ENCODE measurements around the gene DNAJC18. TPM values are rescaled to one million over a fixed set of nuclear protein-coding genes. Genes with fewer than 3 reads are reported as not detected.

The DNAJC18 gene
- total and polyA plus RNA-seq, 4 donors, result 4.3 to 26.4 (median 14.1) TPM

- H3K36me3 ChIP-seq (ENCODE audit: control insufficient read depth in 1 of 2, insufficient read depth in 2 of 2, low read length in 1 of 2), result no peaks in the 10 kb centered on the region
- intact Hi-C loops (cut with DNase I), result no loop called here
- H3K27ac ChIP-seq (ENCODE audit: low read depth in 1 of 2, low read length in 2 of 2), result no peak overlapping the region
- no peak for DNase-seq
- no peak overlapping the region for H3K4me3 ChIP-seq (ENCODE audit: low read length in 2 of 2)
- WGBS, 2 donors, result 85 to 91% methylated on average over 8 of the region's 8 CpGs
- no peaks in the 10 kb centered on the region for H3K4me1 ChIP-seq (ENCODE audit: control insufficient read depth in 1 of 2, insufficient read depth in 2 of 2, low read length in 2 of 2)
- no peak for ATAC-seq (ENCODE audit: low FRiP score)
- no peaks in the 10 kb centered on the region for H3K27me3 ChIP-seq (ENCODE audit: control insufficient read depth in 1 of 2, insufficient read depth in 2 of 2, low read length in 1 of 2)
- no peaks in the 10 kb centered on the region for H3K9me3 ChIP-seq (ENCODE audit: control insufficient read depth, low read length)
Observed at GRCh38 chr5:139468421-139468931, 29.2 kb upstream of the DNAJC18 start.

GRCh38 chr5:139462586-139463276 is 23.4 kb upstream of the DNAJC18 start, which contains the start of gene ECSCR:
TSS of gene ECSCR (minus strand) at chr5:139462743. CDS start at chr5:139462670, 73 bp downstream.
- no peaks in the 10 kb centered on the region for H3K9me3 ChIP-seq (ENCODE audit: control insufficient read depth, low read length)
- 82 to 90% methylated on average over 10 of the region's 10 CpGs for WGBS, 2 donors
- no peaks in the 10 kb centered on the region for H3K36me3 ChIP-seq (ENCODE audit: control insufficient read depth in 1 of 2, insufficient read depth in 2 of 2, low read length in 1 of 2)
- no peak within 1 kb of the TSS for H3K4me3 ChIP-seq (ENCODE audit: low read length in 2 of 2)
- intact Hi-C loops (cut with DNase I), result no loop called here
- H3K27ac ChIP-seq (ENCODE audit: low read depth in 1 of 2, low read length in 2 of 2), result no peak within 1 kb of the TSS
- DNase-seq (peak in 1 of 2 donors; percentile 74), ATAC-seq (ENCODE audit: low FRiP score) (peak; percentile 60)
- H3K27me3 ChIP-seq (ENCODE audit: control insufficient read depth in 1 of 2, insufficient read depth in 2 of 2, low read length in 1 of 2), result no peaks in the 10 kb centered on the region
- H3K4me1 ChIP-seq (ENCODE audit: control insufficient read depth in 1 of 2, insufficient read depth in 2 of 2, low read length in 2 of 2), result no peaks in the 10 kb centered on the region

- no peaks in the 10 kb centered on the region for H3K27me3 ChIP-seq (ENCODE audit: control insufficient read depth in 1 of 2, insufficient read depth in 2 of 2, low read length in 1 of 2)
- H3K27ac ChIP-seq (ENCODE audit: low read depth in 1 of 2, low read length in 2 of 2), result no peak overlapping the region
- H3K9me3 ChIP-seq (ENCODE audit: control insufficient read depth, low read length), result no peaks in the 10 kb centered on the region
- 84 to 88% methylated on average over 5 of the region's 5 CpGs for WGBS, 2 donors
- intact Hi-C loops (cut with DNase I), result no loop called here
- no peaks in the 10 kb centered on the region for H3K36me3 ChIP-seq (ENCODE audit: control insufficient read depth in 1 of 2, insufficient read depth in 2 of 2, low read length in 1 of 2)
- ATAC-seq (ENCODE audit: low FRiP score) (peak; percentile 27), DNase-seq (peak in 1 of 2 donors; percentile 62)
- no peak overlapping the region for H3K4me3 ChIP-seq (ENCODE audit: low read length in 2 of 2)
- no peaks in the 10 kb centered on the region for H3K4me1 ChIP-seq (ENCODE audit: control insufficient read depth in 1 of 2, insufficient read depth in 2 of 2, low read length in 2 of 2)
Observed at GRCh38 chr5:139461698-139462097, 22.4 kb upstream of the DNAJC18 start.

GRCh38 chr5:139461176-139461575 is 21.9 kb upstream of the DNAJC18 start:
- H3K4me3 ChIP-seq (ENCODE audit: low read length in 2 of 2), result no peak overlapping the region
- no peak for ATAC-seq (ENCODE audit: low FRiP score)

GRCh38 chr5:139460455-139460854 is 21.1 kb upstream of the DNAJC18 start:
- Histone ChIP-seq H3K4me3 (ENCODE audit: low read length in 2 of 2) (no peak overlapping the region), H3K4me1 (ENCODE audit: control insufficient read depth in 1 of 2, insufficient read depth in 2 of 2, low read length in 2 of 2) (no peaks in the 10 kb centered on the region), H3K27ac (ENCODE audit: low read depth in 1 of 2, low read length in 2 of 2) (no peak overlapping the region), H3K36me3 (ENCODE audit: control insufficient read depth in 1 of 2, insufficient read depth in 2 of 2, low read length in 1 of 2) (no peaks in the 10 kb centered on the region), H3K9me3 (ENCODE audit: control insufficient read depth, low read length) (no peaks in the 10 kb centered on the region), H3K27me3 (ENCODE audit: control insufficient read depth in 1 of 2, insufficient read depth in 2 of 2, low read length in 1 of 2) (no peaks in the 10 kb centered on the region)
- no peak for ATAC-seq (ENCODE audit: low FRiP score)
- WGBS, 2 donors, result 94 to 96% methylated on average over 1 of the region's 1 CpG
- intact Hi-C loops (cut with DNase I), result no loop called here
- DNase-seq, result no peak

More at GRCh38 chr5:139461176-139461575, 21.9 kb upstream of the DNAJC18 start:
- Histone ChIP-seq H3K36me3 (ENCODE audit: control insufficient read depth in 1 of 2, insufficient read depth in 2 of 2, low read length in 1 of 2) (no peaks in the 10 kb centered on the region), H3K4me1 (ENCODE audit: control insufficient read depth in 1 of 2, insufficient read depth in 2 of 2, low read length in 2 of 2) (no peaks in the 10 kb centered on the region), H3K27me3 (ENCODE audit: control insufficient read depth in 1 of 2, insufficient read depth in 2 of 2, low read length in 1 of 2) (no peaks in the 10 kb centered on the region), H3K27ac (ENCODE audit: low read depth in 1 of 2, low read length in 2 of 2) (no peak overlapping the region), H3K9me3 (ENCODE audit: control insufficient read depth, low read length) (no peaks in the 10 kb centered on the region)
- WGBS, 2 donors, result 94 to 95% methylated on average over 7 of the region's 7 CpGs
- intact Hi-C loops (cut with DNase I), result no loop called here
- DNase-seq, result peak in 1 of 2 donors; percentile 28

- intact Hi-C loops (cut with DNase I), result no loop called here
Observed at GRCh38 chr5:139459451-139459934, 20.2 kb upstream of the DNAJC18 start.

GRCh38 chr5:139458580-139459407 is 19.5 kb upstream of the DNAJC18 start:
- no peak for ATAC-seq (ENCODE audit: low FRiP score)
- WGBS, 2 donors, result 56 to 59% methylated on average over 8 of the region's 8 CpGs
- Histone ChIP-seq H3K9me3 (ENCODE audit: control insufficient read depth, low read length) (no peaks in the 10 kb centered on the region), H3K27me3 (ENCODE audit: control insufficient read depth in 1 of 2, insufficient read depth in 2 of 2, low read length in 1 of 2) (no peaks in the 10 kb centered on the region), H3K4me3 (ENCODE audit: low read length in 2 of 2) (no peak overlapping the region), H3K27ac (ENCODE audit: low read depth in 1 of 2, low read length in 2 of 2) (no peak overlapping the region), H3K36me3 (ENCODE audit: control insufficient read depth in 1 of 2, insufficient read depth in 2 of 2, low read length in 1 of 2) (no peaks in the 10 kb centered on the region), H3K4me1 (ENCODE audit: control insufficient read depth in 1 of 2, insufficient read depth in 2 of 2, low read length in 2 of 2) (no peaks in the 10 kb centered on the region)
- DNase-seq, result peak; percentile 69 to 70
- intact Hi-C loops (cut with DNase I), result no loop called here

More at GRCh38 chr5:139459451-139459934, 20.2 kb upstream of the DNAJC18 start:
- Histone ChIP-seq H3K27me3 (ENCODE audit: control insufficient read depth in 1 of 2, insufficient read depth in 2 of 2, low read length in 1 of 2) (no peaks in the 10 kb centered on the region), H3K4me3 (ENCODE audit: low read length in 2 of 2) (no peak overlapping the region), H3K4me1 (ENCODE audit: control insufficient read depth in 1 of 2, insufficient read depth in 2 of 2, low read length in 2 of 2) (no peaks in the 10 kb centered on the region), H3K9me3 (ENCODE audit: control insufficient read depth, low read length) (no peaks in the 10 kb centered on the region), H3K27ac (ENCODE audit: low read depth in 1 of 2, low read length in 2 of 2) (no peak overlapping the region), H3K36me3 (ENCODE audit: control insufficient read depth in 1 of 2, insufficient read depth in 2 of 2, low read length in 1 of 2) (no peaks in the 10 kb centered on the region)
- DNase-seq, result peak in 1 of 2 donors; percentile 78
- WGBS, 2 donors, result 70 to 79% methylated on average over 8 of the region's 8 CpGs
- ATAC-seq (ENCODE audit: low FRiP score), result peak; percentile 36

GRCh38 chr5:139457653-139458306 is 18.5 kb upstream of the DNAJC18 start:
- Histone ChIP-seq H3K9me3 (ENCODE audit: control insufficient read depth, low read length) (no peaks in the 10 kb centered on the region), H3K27me3 (ENCODE audit: control insufficient read depth in 1 of 2, insufficient read depth in 2 of 2, low read length in 1 of 2) (no peaks in the 10 kb centered on the region), H3K27ac (ENCODE audit: low read depth in 1 of 2, low read length in 2 of 2) (no peak overlapping the region), H3K4me1 (ENCODE audit: control insufficient read depth in 1 of 2, insufficient read depth in 2 of 2, low read length in 2 of 2) (no peaks in the 10 kb centered on the region), H3K4me3 (ENCODE audit: low read length in 2 of 2) (no peak overlapping the region), H3K36me3 (ENCODE audit: control insufficient read depth in 1 of 2, insufficient read depth in 2 of 2, low read length in 1 of 2) (no peaks in the 10 kb centered on the region)
- WGBS, 2 donors, result 99% methylated on average over 5 of the region's 5 CpGs
- intact Hi-C loops (cut with DNase I), result no loop called here
- ATAC-seq (ENCODE audit: low FRiP score) (no peak), DNase-seq (peak in 1 of 2 donors; percentile 45)

Data from aorta (tissue), 5 donors.